Activated CD4-positive, alpha-beta T cell treated with anti-CD3 and anti-CD28 coated beads, Interleukin-2, amount 50 U/mL, for 48 hours (primary cell): Measurements from ENCODE around the gene TRABD.
"Not testable (repeated sequence)": the region's sequence is repeated elsewhere in the genome, so short reads cannot be mapped to it uniquely, and the experiment has no call there.

Experiments used
- DNase-seq, 2 experiments: peaks; one replicate each; pipeline ENCODE4 v3.0.0-alpha.2; 2020

The TRABD gene

GRCh38 chr22:50189849-50190181 is 4.1 kb downstream of the TRABD start:
- DNase-seq, result no peak

- peak; percentile 77 to 80 for DNase-seq
These were observed 4.6 kb downstream of the TRABD start for GRCh38 chr22:50190182-50190940.

GRCh38 chr22:50190941-50191741 is 5.4 kb downstream of the TRABD start:
- peak; percentile 68 to 73 for DNase-seq

- DNase-seq, result peak in 1 of 2 experiments; percentile 36
These were observed 6.9 kb downstream of the TRABD start for GRCh38 chr22:50192436-50193204.

GRCh38 chr22:50193621-50194020 is 7.9 kb downstream of the TRABD start:
- DNase-seq, result no peak

- no peak for DNase-seq
These were observed 8.5 kb downstream of the TRABD start for GRCh38 chr22:50194037-50194805.

GRCh38 chr22:50196256-50196655 is 10.5 kb downstream of the TRABD start:
- DNase-seq, result no peak

GRCh38 chr22:50197000-50197800 is 11.5 kb downstream of the TRABD start:
- no peak for DNase-seq

GRCh38 chr22:50197856-50198623 is 12.3 kb downstream of the TRABD start:
- no peak for DNase-seq

- no peak for DNase-seq
These were observed 12.9 kb downstream of the TRABD start for GRCh38 chr22:50198624-50199017.

GRCh38 chr22:50199251-50199721 is 13.6 kb downstream of the TRABD start:
- no peak for DNase-seq

GRCh38 chr22:50199829-50200460 is 14.2 kb downstream of the TRABD start:
- DNase-seq, result peak in 1 of 2 experiments; percentile 34

- peak; percentile 94 to 95 for DNase-seq
These were observed 14.9 kb downstream of the TRABD start, which contains the start of gene SELENOO for GRCh38 chr22:50200461-50201190. Gene SELENOO, plus strand, starts transcription at chr22:50201011. Its CDS starts 26 bp downstream, at chr22:50201037.

GRCh38 chr22:50201191-50202129 is 15.7 kb downstream of the TRABD start:
- no peak for DNase-seq

GRCh38 chr22:50202130-50202666 is 16.5 kb downstream of the TRABD start:
- DNase-seq, result no peak

- no peak for DNase-seq
These were observed 17.6 kb downstream of the TRABD start for GRCh38 chr22:50203288-50203687.

GRCh38 chr22:50204571-50204970 is 18.9 kb downstream of the TRABD start:
- no peak for DNase-seq

GRCh38 chr22:50204998-50205397 is 19.3 kb downstream of the TRABD start:
- not testable (repeated sequence) for DNase-seq
